ENCODE measurements around the gene MRO.
"Not testable (repeated sequence)": the region's sequence is repeated elsewhere in the genome, so short reads cannot be mapped to it uniquely, and the experiment has no call there.

MRO gene

DNA sequence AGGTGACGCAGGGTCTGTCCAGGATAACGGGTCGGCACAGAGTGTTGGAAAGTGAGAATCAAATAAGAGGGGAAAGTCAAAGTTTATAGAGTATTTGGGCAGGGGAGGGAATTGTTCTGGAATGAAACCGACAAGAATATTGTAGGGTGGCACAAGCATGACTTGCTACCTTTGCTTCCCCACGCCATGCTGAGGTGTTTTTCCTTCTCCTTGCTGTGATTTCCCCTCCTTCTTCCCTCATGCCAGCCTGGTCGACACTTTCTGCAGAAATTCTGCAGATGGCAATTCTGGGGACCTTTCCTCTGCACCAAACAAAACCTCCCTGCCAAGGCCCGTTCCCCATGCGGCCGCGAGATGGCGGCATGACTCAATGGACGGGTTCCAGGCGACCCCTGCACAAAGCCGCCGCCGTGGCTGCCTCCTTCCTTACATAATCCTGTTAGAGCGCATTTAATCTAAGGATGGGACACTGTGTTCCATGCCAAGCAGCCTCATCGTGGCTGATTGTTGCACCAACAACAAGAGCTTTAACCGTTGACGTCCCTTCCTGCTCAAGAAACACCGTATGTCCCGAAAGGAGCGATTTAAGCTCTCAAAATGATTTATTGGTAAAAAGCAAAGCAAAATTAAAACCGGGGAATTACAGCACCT, at the start of gene MRO:
Gene MRO (minus strand): TSS at position 289 of the 651 bp plus-strand sequence. CDS start 10,616 bp downstream, outside the sequence.
- peak within 1 kb of the TSS; percentile 17 for H3K4me3 ChIP-seq (ENCODE audit: low read depth, low read length)

DNA sequence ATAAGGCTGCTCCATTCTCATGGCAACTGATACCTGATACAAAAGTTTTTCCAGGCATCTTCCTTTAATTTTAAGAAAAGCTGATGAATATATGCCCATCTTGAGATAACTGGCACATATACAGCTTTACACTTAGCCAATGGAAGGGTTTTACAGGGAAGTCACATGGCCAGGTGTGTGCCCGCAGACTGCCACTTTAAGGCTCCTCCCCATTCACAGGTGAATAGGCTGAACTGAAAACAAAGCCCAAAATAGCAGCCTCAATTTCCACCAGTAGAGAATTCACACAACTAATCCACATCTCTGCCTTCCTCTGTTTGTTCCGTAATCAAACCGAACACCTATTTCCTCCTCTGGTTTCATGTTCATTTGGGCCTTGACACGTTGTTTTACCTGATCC, 49.3 kb upstream of the MRO start:
- no peak overlapping the region for H3K4me3 ChIP-seq (ENCODE audit: low read depth, low read length)

DNA sequence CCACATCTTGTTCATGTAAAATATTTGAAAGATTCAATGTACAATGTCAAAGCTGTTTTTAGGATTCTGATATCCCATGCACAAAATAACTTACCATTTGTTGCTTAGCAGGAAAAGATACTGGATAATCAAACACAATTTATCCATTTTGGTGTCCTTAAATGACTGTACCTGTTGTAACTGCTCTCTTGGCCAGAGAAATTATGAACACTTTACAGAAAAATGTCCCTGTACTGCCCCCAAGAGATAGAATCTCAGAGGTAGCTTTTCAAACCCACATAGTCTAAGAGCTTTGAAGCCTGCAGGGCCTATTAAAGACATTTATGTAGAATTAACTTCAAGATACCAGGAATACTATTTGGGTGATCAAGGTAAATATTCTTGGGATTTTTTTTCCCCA, 46.9 kb upstream of the MRO start:
- no peak overlapping the region for H3K4me3 ChIP-seq (ENCODE audit: low read depth, low read length)

DNA sequence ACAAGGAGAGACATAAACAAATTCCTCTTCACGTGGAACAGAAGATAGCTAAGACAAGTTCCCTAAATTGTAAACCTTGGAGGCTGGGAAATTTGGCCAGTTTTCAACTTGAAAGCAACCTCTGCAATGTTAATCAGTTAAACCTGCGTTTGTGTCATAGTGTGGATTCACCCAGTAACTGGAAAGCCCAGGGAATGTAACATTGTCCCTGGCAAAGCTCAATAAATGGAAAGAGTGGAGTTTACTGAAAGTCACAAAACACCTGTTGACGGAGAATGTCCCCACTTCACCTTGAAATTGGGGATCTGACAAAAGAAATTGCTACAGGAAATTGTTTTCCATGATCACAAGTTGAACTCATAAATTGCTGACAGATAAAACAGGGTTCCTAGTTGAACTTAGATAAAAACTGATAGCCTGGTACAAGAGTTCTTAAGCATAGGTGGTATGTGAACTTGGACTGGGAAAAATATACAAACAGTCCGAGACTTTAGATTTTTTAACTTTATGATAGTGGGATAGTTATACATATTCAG, 44.1 kb upstream of the MRO start:
- no peak overlapping the region for H3K4me3 ChIP-seq (ENCODE audit: low read depth, low read length)

DNA sequence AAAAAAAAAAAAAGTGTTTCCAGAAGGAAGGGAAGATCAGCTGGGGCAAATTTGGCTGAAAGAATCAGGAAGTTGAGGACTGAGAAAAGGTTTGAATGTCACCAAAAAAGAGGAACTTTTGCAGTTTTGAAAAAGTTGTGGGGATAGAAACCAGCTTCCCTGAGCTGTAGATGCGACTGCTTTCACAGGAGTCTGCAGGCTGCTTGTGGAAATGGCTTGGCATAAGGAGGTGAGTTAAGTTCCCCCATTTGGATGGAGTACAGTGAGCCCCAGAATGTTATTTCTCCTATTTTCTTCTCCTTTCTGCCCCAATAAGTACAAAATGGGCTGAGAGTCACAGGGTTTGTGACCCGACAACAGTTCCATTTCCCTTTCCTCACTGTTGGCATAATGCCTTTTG, 42.6 kb upstream of the MRO start:
- H3K4me3 ChIP-seq (ENCODE audit: low read depth, low read length): no peak overlapping the region

DNA sequence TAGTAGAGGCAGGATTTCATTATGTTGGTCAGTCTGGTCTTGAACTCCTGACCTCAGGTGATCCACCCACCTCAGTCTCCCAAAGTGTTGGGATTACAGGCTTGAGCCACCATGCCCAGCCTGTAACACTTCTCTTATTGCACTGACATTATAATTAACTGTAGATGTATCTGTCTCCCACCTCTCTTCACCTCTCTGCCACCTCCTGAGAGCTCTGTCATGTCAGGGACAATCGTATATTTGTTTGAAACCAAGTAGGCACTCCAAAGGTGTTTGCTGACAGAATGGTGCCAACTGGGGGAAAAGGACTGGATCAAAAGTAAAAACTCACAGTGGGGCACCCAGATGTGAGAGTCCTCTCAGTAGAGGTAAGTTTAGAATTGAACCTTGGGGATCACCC, 41.8 kb upstream of the MRO start:
- no peak overlapping the region for H3K4me3 ChIP-seq (ENCODE audit: low read depth, low read length)

DNA sequence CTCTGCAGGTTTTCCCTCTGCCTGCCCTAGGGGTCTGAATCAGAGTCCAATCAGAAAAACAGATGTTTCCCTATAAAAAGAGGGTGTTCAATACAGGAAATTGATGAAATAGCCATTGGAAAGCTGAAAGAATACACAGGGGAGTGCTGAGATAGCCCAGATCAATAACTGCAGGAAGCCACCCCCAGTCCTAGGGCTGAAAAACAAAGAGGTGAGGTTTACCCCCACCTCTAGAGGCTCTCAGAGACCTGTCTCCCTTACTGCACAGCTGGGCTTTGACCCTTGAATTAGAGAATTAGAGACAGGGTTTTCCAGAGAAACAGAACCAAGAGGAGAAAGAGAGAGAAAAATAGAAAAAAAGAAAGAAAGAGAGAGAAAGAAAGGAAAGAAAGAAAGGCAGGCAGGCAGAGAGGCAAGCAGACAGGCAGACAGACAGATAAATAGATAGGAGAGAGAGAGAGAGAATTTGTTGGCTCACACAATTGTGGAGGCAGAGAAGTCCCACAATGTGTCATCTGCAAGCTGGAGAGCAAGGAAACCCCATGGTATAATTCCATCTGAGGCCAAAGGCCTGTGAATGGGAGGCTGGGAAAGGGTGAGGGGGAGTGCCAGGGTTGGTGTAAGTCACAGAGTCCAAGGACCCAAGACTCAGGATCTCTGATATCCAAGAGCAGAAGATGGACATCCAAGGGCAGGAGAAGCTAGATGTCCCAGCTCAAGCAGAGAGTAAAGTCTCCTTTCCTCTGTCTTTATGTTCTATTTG, 40.2 kb upstream of the MRO start:
- H3K4me3 ChIP-seq (ENCODE audit: low read depth, low read length): no peak overlapping the region

DNA sequence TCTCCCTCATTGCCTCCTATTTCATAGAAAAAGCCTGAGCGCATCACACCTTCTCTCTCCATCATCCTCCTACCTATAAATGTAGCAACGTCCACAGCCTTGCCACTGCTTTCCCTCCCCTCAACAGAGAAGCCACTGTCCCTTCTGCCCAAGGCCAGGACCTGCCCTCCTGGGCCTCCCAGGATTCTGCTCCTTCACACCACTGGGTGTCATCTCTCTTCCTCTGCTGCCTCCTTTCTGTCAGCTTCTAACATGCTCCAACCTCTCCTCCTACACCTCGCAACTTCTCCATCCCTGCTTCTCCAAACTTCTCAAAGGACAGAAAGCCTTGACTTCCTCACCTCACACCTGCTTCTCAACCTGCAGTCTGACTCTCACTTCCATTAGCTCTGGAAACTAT, 37.9 kb upstream of the MRO start:
- no peak overlapping the region for H3K4me3 ChIP-seq (ENCODE audit: low read depth, low read length)

DNA sequence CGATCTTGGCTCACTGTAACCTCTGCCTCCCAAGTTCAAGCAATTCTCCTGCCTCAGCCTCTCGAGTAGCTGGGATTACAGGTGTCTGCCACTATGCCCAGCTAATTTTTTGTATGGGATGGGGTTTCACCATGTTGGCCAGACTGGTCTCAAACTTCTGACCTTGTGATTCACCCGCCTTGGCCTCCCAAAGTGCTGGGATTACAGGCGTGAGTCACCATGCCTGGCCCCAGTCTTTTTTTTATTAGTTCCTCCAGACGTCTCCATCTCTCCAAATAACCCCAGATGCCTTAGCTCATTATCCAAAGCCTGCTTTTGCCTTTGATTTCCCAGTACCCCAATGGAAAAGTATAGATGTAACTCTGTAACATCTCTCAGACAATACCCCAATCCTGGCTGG, 37.4 kb upstream of the MRO start:
- H3K4me3 ChIP-seq (ENCODE audit: low read depth, low read length): not testable (repeated sequence)

DNA sequence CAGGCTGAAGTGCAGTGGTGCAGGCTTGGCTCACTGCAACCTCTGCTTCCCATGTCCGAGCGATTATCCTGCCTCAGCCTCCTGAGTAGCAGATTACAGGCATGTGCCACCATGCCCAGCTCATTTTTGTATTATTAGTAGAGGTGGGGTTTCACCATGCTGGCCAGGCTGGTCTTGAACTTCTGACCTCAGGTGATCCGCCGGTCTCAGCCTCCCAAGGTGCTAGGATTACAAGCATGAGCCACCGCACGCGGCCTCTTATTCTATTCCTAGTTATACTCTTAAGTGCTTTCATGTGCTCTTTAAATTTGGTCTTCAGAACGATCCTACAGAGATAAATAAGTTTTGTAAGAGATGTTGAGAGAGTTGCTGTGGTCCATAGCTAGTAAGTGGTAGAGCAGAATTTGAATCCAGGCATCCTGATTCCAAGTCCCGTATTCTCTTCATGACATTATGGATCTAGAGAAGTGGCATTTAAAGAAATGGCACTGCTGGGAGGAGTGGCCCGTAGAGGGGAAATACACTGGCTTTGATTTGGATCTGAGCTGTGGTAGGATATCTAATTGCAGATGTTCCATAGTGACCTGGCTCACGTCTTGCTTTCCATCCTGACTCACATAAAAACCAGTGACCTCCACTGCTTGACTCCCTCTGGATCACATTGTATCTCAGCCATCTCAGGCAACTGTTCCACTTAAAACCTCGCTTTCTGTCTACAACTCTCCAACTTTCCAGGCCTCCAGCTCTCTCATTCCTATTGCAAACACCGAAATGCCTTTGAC, 36.4 kb upstream of the MRO start:
- no peak overlapping the region for H3K4me3 ChIP-seq (ENCODE audit: low read depth, low read length)

DNA sequence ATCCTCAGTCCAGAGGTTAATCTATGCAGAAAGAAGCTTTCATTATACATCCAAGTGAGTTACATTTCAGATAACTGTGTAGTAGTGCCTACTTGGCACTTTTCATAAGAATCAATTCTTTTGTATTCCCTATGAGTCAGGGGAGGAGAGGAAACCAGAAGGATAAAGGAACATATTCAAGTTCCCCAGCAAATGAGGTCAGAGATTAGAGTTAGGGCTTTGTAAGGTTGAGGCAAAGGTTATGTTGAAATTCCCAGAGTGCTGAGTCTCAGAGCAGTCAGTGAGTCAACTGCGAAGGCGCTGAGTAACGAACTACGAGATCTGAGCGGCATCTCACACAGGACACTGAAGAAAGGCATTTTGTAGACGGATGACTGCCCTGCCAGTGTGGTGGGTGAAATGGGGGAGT, 34.1 kb upstream of the MRO start:
- no peak overlapping the region for H3K4me3 ChIP-seq (ENCODE audit: low read depth, low read length)

DNA sequence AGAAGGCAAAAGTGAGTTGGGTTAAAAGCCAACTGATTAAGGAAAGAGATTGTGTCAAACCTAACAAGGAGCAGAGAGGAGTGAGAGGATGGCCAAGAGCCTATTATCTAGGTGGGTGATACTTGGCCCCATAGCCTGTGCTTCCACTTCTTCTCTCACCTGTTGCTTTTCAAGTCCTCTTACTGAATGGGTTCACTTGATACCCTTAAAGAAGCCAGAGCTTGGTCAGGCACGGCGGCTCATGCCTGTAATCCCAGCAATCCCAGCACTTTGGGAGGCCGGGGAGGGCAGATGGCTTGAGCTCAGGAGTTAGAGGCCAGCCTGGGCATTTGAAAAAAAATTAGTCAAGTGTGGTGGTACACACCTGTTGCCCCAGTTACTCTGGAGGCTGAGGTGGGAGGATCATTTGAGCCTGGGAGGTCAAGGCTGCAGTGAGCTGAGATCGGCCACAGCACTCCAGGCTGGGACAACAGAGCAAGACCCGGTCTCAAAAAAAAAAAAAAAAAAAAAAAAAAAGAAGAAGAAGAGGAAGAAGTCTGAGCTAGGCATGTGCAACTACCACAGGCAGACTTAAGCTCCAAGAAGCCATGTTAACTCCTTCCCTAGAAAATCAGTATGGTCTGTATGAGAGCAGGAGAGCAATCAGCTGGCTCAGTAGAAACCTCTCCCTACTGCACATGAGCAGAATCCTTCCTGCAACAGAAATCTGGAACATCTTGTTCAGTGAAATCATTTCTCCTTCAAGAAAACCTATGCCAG, 30.7 kb upstream of the MRO start:
- H3K4me3 ChIP-seq (ENCODE audit: low read depth, low read length): no peak overlapping the region

DNA sequence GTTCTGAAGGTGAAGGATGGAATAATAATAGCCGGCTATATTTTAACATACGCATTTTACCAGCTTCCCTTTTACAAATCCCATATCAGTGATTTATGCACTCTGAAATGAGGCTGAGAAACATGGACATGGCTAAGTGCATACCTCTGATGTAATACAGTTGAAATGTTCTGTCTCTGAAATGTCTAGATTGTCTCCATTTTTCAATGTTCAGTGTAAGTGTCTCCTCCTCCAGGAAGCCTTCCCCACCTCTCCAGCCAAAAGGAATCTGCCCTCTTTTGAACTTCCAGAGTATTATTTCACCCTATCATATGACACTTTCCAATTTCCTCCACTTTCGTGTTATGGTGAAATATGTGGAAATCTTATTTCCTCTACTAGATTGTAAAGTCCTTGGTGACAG, 29.6 kb upstream of the MRO start:
- H3K4me3 ChIP-seq (ENCODE audit: low read depth, low read length): no peak overlapping the region

DNA sequence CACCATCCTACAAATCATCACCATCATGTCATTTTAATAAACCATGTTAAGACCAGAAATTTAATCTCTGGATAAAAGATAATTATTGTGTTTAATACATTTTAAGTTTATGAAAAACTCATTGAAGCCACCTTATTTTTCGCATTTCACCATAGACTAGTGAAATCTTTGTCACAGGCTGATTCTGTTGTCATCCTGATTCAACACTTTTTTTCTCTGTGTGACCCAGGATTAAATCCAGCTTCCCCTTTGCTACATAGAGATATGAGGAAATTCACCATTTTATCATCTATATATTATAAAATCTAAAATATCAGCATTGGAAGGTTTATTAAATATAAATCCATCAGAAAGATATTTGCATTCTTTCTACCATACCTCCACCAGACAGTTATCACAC, 29.2 kb upstream of the MRO start:
- no peak overlapping the region for H3K4me3 ChIP-seq (ENCODE audit: low read depth, low read length)

DNA sequence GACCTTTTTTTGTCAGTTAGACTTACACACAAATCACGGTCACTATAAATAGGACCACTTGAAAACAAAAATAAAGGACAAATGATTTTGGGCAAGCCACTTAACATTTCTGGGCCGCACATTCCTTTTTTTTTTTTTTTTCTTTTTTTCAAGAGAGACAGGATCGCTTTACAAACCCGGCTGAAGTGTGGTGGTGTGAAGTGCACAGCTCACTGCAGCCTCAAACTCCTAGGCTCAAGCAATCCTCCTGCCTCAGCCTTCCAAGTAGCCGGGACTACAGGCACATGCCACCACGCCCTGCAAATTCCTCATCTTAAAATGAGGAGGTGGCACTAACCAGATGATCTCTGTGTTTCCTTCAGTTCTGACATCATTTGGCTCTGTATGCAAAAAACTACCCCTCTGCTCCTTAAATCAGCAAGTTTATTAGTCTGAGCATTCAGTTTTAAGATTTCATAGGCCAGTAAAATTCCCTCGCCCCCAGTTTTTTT, 28.3 kb upstream of the MRO start:
- no peak overlapping the region for H3K4me3 ChIP-seq (ENCODE audit: low read depth, low read length)

DNA sequence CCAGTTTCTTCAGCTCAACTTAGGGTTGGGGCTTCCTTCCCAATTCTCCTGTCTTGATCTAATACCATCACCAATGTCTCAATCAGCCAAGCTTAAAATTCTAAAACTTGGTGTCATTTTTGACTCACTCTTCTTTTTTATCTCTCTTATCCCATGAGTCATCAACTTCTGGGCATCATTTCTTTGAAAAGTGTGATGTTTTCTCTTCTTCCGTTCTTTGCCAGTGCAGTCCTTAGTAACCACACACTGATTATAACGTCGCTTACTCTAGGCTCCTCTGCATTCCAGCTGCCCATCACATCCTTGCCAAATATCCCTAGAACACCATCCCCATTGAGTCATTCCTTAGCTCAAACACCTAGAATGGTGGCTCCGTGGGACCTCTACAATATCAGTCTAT, 27.4 kb upstream of the MRO start:
- no peak overlapping the region for H3K4me3 ChIP-seq (ENCODE audit: low read depth, low read length)

DNA sequence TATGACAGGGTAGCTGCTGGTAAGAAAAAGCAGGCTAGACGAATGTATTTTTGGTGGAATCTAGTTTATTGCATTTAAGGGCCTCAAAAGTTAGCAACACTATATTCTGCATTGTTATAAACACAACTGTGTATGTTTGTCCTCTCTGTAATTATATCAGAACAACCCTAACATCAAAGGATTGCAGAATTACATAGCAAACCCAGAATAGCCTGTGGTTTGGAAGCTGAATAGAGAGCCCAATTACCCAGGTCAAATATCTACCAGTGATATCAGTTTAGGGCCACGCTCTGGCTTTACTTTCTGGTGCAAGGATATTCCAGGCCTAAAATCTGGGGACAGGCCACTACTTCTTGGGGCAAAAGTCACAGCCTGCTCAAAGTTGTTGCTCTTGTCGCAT, 25.1 kb upstream of the MRO start:
- H3K4me3 ChIP-seq (ENCODE audit: low read depth, low read length): no peak overlapping the region

DNA sequence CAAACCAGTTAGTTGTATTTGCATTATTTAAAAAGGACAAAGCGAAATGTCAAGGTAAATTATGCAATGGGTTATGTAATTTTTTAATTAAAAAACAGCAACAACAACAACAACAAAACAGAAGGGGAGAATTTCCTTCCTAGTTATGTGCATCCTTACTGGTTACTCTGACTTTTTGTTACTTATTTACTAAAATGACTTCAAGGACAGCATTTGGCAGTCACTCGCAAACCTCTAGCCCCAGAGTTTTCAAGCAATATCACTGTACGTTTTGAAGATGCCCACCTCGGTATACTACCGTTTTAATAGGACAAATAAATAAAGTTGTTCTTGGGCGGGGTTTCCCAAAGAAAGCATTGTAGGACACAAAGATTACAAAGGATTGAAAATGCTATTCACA, 24.7 kb upstream of the MRO start:
- no peak overlapping the region for H3K4me3 ChIP-seq (ENCODE audit: low read depth, low read length)

DNA sequence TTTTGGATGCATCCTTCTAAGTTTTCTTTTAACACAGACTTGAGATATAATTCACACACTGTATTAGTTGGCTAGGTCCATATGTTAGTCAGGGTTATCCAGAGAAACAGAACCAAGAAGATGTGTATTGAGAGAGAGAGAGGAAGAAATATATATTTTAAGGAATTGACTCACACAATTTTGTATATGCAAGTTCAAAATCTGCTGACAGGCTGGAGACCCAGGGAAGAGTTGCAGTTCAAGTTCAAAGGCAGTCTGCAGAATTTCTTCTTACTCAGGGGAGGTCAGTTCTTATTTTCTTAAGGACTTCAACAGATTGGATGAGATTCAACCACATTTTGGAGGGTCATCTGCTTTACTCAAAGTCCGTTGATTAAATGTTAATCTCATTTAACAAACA, 23.0 kb upstream of the MRO start:
- H3K4me3 ChIP-seq (ENCODE audit: low read depth, low read length): no peak overlapping the region

DNA sequence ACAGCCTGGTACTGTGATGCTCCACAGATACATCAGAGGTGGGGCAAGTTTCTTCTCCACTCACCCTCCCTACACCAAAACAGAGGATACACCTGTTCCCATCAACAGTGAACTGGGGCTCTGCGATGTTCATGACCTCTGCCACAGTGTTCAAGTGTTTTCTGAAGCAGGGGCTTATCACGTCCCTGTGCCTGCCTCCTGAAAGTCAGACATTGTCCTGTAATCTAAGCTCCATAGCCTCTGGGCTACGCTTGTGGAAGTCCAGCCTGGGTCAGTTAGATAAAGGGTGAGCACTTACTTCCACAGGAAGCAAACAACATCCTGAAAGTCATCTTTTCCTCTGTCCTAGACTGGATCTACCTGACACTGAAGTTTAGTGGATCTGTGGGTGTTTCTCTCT, 20.2 kb upstream of the MRO start:
- H3K4me3 ChIP-seq (ENCODE audit: low read depth, low read length): no peak overlapping the region

DNA sequence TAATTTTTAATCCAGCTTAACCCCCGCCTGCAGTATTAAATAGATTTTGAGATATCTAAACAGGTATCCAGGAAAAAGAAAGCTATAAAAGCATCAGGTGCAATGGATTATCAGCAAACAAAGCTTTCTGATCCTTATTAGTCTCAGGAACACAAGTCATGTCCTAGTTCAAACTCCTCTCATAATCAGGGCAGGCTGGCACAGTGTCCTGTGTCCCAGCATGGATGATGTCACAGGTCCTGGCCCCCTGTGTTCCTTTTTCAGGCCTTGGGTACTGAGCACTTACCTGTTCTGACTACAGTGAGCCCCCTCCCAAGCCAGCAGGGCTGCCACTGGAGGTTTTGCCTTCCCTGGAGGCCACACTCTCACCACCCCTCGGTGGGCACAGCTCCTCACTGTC, 19.5 kb upstream of the MRO start:
- no peak overlapping the region for H3K4me3 ChIP-seq (ENCODE audit: low read depth, low read length)
